ENCODE results near the gene DONSON. TPM values are rescaled to one million over a fixed set of nuclear protein-coding genes. Genes with fewer than 3 reads are reported as not detected.

The DONSON gene
- total and polyA plus RNA-seq, 9 of the 15 experiments (the other 6 are each of a cell fraction or from before 2014, with no cell fraction given): 26.7 to 124 (median 62.6) TPM

- Histone ChIP-seq H3K4me1 (replicated peaks in 1 of 2; ENCODE audit: control insufficient read depth in 2 of 2, insufficient read depth in 2 of 2, low read length in 2 of 2) (peaks cover 0 to 9% of the 10 kb centered on the region in 2 experiments; a peak in 1 of 5 replicates), H3K79me2 (ENCODE audit: control insufficient read depth, insufficient read depth, low read length) (peaks cover 97% of the 10 kb centered on the region), H3K36me3 (ENCODE audit: control insufficient read depth, insufficient read depth, low read length) (peaks cover 97% of the 10 kb centered on the region), H2AFZ (ENCODE audit: low read depth, low read length) (no peak overlapping the region), H4K20me1 (replicated peaks; ENCODE audit: control insufficient read depth, insufficient read depth, low read length) (0 out of 2 replicates have a peak, but pooled peaks cover 4% of the 10 kb centered on the region), H3K9me3 (replicated peaks; ENCODE audit: control insufficient read depth, insufficient read depth, low read depth, low read length) (peaks cover 31% of the 10 kb centered on the region), H3K4me3 (no peak overlapping the region), H3K4me2 (ENCODE audit: insufficient read depth, low read length) (no peak overlapping the region), H3K27ac (ENCODE audit: extremely low read depth, low read depth, low read length) (no peak overlapping the region; the same call in 2 of the 3 replicates), H3K27me3 (ENCODE audit: control insufficient read depth in 2 of 2, insufficient read depth in 2 of 2, low read length in 2 of 2) (no peaks in the 10 kb centered on the region), H3K9me1 (ENCODE audit: control insufficient read depth, insufficient read depth, low read length) (no peaks in the 10 kb centered on the region), H3K9ac (ENCODE audit: insufficient read depth in 1 of 2, low read depth in 2 of 2, low read length in 2 of 2) (no peak overlapping the region)
- intact Hi-C loops (cut with micrococcal nuclease) (no loop called here), in situ Hi-C loops (cut with MboI) (no loop called here)
- 98% methylated on average over 24 of the region's 24 CpGs for WGBS (ENCODE audit: insufficient coverage, low coverage, missing lambda C conversion rate)
- ChIA-PET POLR2A (interaction anchor here (1.1 to 10.6 kb wide), 8 partner anchors 8 to 320 kb away, joined by 3 to 130 read pairs (median 4); partner anchors contain the start of genes DNAJC28, GART, SON and TMEM50B), CTCF (ENCODE audit: low intra/inter-chr PET ratio) (no interaction called here)
- peak in 1 of 4 experiments; percentile 62 for DNase-seq (ENCODE audit: extremely low read depth in 1 of 4, low spot score in 3 of 4)
- BruUV-seq (replicated peaks): no TSS peak
- peak; percentile 35 for ATAC-seq
- FAIRE-seq: no peak
- peak; percentile 74 for TF ChIP-seq CHAMP1 (IDR thresholded peaks at IDR 0.05)
- TF ChIP-seq RBFOX2 (IDR thresholded peaks at IDR 0.05; ENCODE audit: low read depth, low read length): 0 out of 2 replicates have a peak, but pooled peaks have one; percentile 32
- peak; percentile 93 for TF ChIP-seq ATF7 (IDR thresholded peaks at IDR 0.05)
- TF ChIP-seq POLR2A (conservative IDR thresholded peaks at IDR 0.05): peak; percentile 72
- peak; percentile 32 for TF ChIP-seq USF1 (CRISPR knock-in tag; IDR thresholded peaks at IDR 0.05)
- TF ChIP-seq ZNF263 (CRISPR knock-in tag; IDR thresholded peaks at IDR 0.05; ENCODE audit: borderline replicate concordance): no peak; the same call in none of the 2 replicates
- TF ChIP-seq TARDBP (IDR thresholded peaks at IDR 0.05): peak; percentile 48; the same call in 1 of the 2 replicates
- TF ChIP-seq KLF10 (CRISPR knock-in tag; IDR thresholded peaks at IDR 0.05): no peak
- TF ChIP-seq ZBTB12 (CRISPR knock-in tag; IDR thresholded peaks at IDR 0.05): 0 out of 2 replicates have a peak, but pooled peaks have one; percentile 45
- TF ChIP-seq CTBP1 (IDR thresholded peaks at IDR 0.05; ENCODE audit: borderline replicate concordance): no peak
- 0 out of 2 replicates have a peak, but pooled peaks have one; percentile 10 for TF ChIP-seq MAX (CRISPR knock-in tag; IDR thresholded peaks at IDR 0.05)
- TF ChIP-seq ATF4 (CRISPR knock-in tag; IDR thresholded peaks at IDR 0.05): no peak
- no peak for TF ChIP-seq SMARCC2 (IDR thresholded peaks at IDR 0.05; ENCODE audit: low read depth)
- TF ChIP-seq TEAD4 (IDR thresholded peaks at IDR 0.05; ENCODE audit: low read length): 0 out of 2 replicates have a peak, but pooled peaks have one; percentile 12
- no peak for TF ChIP-seq TEAD4 (CRISPR knock-in tag; IDR thresholded peaks at IDR 0.05; ENCODE audit: borderline replicate concordance)
- 0 out of 4 replicates have a peak, but pooled peaks of 1 of the 2 experiments have one; percentile 18 for TF ChIP-seq FOXA3 (CRISPR knock-in tag; conservative IDR thresholded peaks at IDR 0.05 in 1 of 2, IDR thresholded peaks at IDR 0.05 in 1 of 2)
These were observed 36.1 kb downstream of the DONSON start for GRCh38 chr21:33552093-33552998.
